ENCODE data around the gene LAMB4. TPM values are rescaled to one million over a fixed set of nuclear protein-coding genes. Genes with fewer than 3 reads are reported as not detected.

Gene LAMB4
- total RNA-seq, 4 donors from 2014 or later = 0.60 to 3.0 TPM; not detected in 2

GRCh38 chr7:108093341-108093740, 36.8 kb downstream of the LAMB4 start:
- TF ChIP-seq, protein P1, sequence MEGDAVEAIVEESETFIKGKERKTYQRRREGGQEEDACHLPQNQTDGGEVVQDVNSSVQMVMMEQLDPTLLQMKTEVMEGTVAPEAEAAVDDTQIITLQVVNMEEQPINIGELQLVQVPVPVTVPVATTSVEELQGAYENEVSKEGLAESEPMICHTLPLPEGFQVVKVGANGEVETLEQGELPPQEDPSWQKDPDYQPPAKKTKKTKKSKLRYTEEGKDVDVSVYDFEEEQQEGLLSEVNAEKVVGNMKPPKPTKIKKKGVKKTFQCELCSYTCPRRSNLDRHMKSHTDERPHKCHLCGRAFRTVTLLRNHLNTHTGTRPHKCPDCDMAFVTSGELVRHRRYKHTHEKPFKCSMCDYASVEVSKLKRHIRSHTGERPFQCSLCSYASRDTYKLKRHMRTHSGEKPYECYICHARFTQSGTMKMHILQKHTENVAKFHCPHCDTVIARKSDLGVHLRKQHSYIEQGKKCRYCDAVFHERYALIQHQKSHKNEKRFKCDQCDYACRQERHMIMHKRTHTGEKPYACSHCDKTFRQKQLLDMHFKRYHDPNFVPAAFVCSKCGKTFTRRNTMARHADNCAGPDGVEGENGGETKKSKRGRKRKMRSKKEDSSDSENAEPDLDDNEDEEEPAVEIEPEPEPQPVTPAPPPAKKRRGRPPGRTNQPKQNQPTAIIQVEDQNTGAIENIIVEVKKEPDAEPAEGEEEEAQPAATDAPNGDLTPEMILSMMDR (IDR thresholded peaks at IDR 0.05) = no peak
- ATAC-seq (ENCODE audit: low FRiP score) (no peak), DNase-seq (ENCODE audit: low spot score) (no peak)

- ATAC-seq (ENCODE audit: low FRiP score) = no peak
- no peak for DNase-seq (ENCODE audit: low spot score)
- TF ChIP-seq, protein P1 (IDR thresholded peaks at IDR 0.05) = no peak
Measured at GRCh38 chr7:108091461-108091831, 38.7 kb downstream of the LAMB4 start.

DNA sequence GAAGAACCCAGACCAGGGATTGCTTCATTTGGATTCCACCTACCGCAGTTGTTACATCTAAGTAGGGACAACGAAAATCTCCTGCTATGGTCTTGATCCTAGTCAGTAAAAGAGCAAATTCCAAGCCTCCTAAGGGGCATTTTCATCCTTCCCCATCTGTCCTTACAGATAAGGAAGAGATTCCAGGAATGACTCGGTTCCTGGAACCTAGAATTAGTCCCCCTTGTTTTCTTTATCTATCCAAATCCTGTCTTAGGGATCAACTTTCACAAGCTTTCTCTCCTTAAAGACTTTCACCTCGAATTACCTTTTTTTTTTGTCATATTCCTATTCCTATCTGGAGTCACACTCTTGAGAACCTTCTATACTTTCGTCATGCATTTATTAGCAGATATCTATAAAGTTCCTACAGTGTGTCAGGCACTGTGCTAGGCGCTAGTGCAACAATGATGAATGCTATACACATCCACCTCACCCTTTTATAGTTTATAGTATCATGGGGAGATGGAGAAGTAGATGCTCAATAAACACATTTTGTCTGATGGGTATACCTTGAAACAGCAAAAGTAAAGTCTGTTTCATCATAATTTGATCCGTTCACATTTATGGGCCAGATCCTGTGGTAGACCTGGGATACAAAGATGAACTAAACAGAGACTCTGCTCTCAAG, 39.2 kb downstream of the LAMB4 start:
- no peak for ATAC-seq (ENCODE audit: low FRiP score)

GRCh38 chr7:108089381-108089780, 40.8 kb downstream of the LAMB4 start:
- no peak for ATAC-seq (ENCODE audit: low FRiP score)
- TF ChIP-seq, protein P1 (IDR thresholded peaks at IDR 0.05) = no peak

More for the DNA sequence above, 39.2 kb downstream of the LAMB4 start:
- no peak for DNase-seq (ENCODE audit: low spot score)
- TF ChIP-seq, protein P1 (IDR thresholded peaks at IDR 0.05) = no peak

GRCh38 chr7:108088729-108089128, 41.4 kb downstream of the LAMB4 start:
- TF ChIP-seq, protein P1 (IDR thresholded peaks at IDR 0.05) = no peak
- DNase-seq (ENCODE audit: low spot score) = no peak
- ATAC-seq (ENCODE audit: low FRiP score) = no peak

More at GRCh38 chr7:108089381-108089780, 40.8 kb downstream of the LAMB4 start:
- no peak for DNase-seq (ENCODE audit: low spot score)

DNA sequence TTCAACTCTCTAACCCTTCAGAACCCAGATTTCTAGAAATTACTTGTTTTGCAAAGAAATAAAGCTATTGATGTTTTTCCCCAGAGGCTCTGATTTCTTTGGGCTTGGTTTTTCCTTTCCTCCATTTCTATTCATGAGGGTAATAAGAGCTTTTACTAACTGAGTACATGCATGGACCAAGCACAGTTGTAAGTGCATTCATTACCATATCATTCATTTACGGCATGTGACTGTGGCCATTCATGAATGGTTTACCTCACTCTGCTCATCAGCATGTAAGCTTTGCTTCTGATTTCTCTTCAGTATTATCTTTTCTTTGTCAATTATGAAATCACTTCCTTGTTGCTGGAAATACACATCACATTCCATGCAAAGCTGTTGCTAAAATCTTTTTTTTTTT, 42.4 kb downstream of the LAMB4 start:
- DNase-seq (ENCODE audit: low spot score) = no peak
- TF ChIP-seq, protein P1 (IDR thresholded peaks at IDR 0.05) = no peak
- ATAC-seq (ENCODE audit: low FRiP score) = no peak

DNA sequence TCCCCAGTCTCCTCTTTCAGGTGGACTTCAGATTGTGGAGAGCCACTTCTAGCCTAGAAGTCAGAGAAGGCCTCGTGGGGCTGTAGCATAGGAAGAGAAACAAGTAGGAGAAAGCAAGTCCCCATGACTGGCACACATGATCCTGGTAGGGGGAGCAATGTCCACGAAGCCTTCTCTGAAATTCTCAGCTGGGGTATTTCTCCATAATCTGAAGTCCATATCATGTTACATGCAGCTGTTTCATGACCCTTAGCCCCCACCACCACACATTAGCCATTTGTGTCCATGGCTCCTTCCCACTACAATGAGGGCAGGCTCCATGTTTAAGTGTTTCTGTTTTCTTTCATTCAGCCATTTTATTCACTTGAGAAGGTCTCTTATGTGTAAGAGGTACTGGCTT, 43.2 kb downstream of the LAMB4 start:
- TF ChIP-seq, protein P1 (IDR thresholded peaks at IDR 0.05) = no peak
- ATAC-seq (ENCODE audit: low FRiP score) (no peak), DNase-seq (ENCODE audit: low spot score) (no peak)

Data from omental fat pad (tissue), 4 donors.